Measurements from ENCODE around the gene EXOSC10.
"Not testable (repeated sequence)": the region's sequence is repeated elsewhere in the genome, so short reads cannot be mapped to it uniquely, and the experiment has no call there.

Gene EXOSC10

DNA sequence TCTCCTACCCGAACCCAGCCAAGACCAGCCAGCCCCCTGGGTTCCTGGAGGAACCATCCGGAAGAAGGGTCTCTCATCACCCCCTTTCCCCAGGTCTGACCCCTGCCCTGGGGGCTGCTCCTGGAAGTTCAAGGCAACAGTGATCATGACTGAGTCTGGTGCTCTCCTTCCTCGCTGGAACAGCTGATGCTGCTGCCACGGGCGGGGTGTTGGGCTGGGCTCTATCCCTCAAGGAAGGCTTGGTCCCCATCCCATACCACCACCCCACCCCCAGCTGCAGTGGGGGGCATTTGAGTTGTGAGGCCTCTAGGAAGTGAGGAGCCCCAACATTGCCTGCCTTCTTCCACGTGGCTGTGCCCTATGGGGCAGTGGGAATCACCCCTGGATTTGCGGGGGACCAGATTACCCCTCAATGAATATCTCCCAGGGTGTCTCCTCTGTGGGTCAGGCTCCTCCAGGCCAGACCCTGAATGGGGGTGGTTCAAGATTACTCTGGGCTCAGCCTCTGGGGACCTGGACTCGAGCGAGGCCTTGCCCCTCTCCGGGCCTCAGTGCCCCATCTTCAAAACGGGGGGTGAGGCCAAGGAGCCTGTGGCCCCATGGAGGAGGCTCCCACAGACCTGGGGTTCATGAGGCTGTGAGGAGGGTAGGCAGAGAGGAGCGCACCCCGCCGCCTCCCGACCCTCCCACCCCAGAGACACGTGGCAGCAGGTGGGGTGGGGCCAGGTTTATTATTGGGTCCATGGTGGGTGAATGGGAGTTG lies 55.4 kb downstream of the EXOSC10 start:
- no peak for DNase-seq (ENCODE audit: low spot score)

GRCh38 chr1:11042995-11043874 lies 56.4 kb downstream of the EXOSC10 start:
- DNase-seq (ENCODE audit: low spot score): no peak

DNA sequence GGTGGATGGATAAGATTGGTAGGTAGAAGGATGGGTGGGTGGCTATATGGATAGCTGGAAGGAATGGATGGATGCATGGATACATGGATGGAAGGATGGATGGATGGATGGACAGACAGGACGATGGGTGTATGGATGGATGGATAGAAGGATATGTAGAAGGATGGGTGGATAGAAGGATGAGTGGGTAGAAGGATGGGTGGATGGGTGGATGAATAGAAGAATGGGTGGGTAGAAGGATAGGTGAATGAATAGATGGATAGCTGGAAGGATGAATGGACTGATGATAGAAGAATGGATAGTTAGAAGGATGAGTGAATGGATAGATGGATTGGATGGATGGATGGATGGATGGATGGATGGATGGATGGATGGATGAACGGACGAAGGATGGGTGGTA lies 57.6 kb downstream of the EXOSC10 start:
- DNase-seq (ENCODE audit: low spot score): no peak

GRCh38 chr1:11041048-11041447 lies 58.6 kb downstream of the EXOSC10 start:
- DNase-seq (ENCODE audit: low spot score): no peak

- DNase-seq (ENCODE audit: low spot score): not testable (repeated sequence)
Measured at GRCh38 chr1:11040105-11040429, 59.6 kb downstream of the EXOSC10 start.

DNA sequence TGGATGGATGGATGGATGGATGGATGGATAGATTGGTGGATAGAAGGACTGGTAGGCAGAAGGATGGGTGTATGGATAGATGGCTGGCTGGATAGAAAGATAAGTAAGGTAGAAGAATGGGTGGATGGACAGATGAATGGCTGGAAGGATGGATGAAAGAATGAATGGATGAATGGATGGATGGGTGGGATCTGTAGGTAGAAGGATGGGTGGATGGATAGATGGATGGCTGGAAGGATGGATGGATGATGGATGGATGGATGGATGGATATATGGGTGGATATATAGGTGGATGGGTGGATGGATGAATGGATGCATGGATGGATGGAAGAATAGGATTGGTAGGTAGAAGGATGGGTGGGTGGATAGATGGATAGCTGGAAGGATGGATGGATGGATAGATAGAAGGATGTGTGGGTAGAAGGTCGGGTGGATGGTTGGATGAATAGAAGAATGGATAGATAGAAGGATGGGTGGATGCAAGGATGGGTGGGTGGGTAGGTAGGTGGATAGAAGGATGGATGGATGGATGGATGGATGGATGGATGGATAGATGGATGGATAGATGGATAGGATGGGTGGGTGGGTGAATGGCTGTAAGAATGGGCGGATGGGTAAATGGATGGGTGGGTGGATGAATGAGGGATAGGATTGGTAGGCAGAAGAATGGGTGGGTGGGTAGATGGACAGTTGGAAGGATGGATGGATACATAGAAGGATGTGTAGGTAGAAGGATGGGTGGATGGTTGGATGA lies 60.1 kb downstream of the EXOSC10 start:
- no peak for DNase-seq (ENCODE audit: low spot score)

GRCh38 chr1:11037740-11038182 lies 61.9 kb downstream of the EXOSC10 start:
- peak; percentile 84 for DNase-seq (ENCODE audit: low spot score)

DNA sequence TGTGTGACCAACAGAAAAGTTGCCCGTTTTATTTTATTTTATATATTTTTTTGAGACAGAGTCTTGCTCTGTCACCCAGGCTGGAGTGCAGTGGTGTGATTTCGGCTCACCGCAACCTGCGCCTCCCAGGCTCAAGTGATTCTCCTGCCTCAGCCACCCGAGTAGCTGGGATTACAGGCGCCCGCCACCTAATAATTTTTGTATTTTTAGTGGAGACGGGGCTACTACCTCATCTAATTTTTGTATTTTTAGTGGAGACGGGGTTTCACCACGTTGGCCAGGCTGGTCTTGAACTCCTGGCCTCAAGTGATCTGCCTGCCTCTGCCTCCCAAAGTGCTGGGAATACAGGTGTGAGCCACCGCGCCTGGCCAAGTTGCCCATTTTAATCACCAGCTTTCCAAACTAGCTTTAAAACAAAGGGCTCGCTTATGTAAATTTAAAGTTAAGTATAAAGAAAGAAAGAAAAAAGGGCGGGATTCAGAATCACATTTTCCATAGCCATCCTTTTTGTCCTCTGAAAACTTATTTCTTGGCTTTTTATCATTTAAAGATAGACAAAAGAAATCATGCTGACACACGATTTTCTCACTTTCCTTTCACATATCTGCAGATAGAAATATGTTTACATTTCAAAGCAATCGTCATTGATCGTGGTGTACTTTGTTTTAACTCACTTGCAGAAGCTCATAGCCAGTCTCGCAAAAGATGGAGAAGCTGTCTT lies 62.5 kb downstream of the EXOSC10 start:
- DNase-seq (ENCODE audit: low spot score): not testable (repeated sequence)

DNA sequence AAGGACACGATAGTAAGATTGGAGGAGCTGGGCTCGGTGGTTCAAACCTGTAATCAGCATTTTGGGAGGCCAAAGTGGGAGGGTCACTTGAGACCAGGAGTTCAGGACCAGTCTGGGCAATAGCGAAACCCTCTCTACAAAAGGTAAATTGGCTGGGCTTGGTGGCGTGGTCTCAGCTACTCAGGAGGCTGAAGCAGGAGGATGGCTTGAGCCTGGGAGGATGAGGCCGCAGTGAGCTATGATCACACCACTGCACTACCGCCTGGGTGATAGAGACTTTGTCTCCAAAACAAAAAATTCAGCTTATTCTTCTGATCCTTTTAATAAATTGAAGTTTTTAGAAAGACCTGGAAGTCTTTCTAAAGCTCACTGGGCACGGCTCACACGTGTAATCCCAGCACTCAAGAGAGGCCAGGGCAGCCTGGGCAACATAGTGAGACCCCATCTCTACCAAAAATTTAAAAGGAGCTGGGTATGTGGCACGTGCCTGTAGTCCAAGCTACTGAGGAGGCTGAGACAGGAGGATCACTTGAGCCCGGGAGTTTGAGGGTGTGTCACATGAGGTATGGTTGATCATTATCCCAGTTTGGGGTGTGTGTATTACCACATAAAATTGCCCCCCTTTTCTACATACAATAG lies 67.9 kb downstream of the EXOSC10 start:
- DNase-seq (ENCODE audit: low spot score): no peak

DNA sequence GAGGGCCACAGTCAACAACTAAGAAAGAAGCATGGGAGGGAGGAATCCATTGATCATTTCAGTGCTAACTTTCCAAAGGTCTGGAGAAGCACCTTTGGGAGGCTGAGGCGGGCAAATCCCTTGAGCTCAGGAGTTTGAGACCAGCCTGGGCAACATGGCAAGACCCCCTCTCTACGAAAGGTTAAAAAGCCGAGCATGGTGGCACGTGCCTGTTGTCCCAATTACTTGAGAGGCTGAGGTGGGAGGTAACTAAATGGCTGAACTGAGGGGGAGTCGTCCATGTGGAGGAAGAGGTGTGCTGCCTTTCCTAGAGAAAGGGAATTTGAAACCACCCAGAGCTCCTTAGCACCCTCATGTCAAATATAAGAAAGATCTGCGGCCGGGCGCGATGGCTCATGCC lies 68.8 kb downstream of the EXOSC10 start:
- no peak for DNase-seq (ENCODE audit: low spot score)

GRCh38 chr1:11028018-11028417 lies 71.7 kb downstream of the EXOSC10 start:
- no peak for DNase-seq (ENCODE audit: low spot score)

- DNase-seq (ENCODE audit: low spot score): no peak
Measured at GRCh38 chr1:11027316-11027715, 72.4 kb downstream of the EXOSC10 start.

- DNase-seq (ENCODE audit: low spot score): no peak
Measured at GRCh38 chr1:11026903-11027302, 72.8 kb downstream of the EXOSC10 start.

DNA sequence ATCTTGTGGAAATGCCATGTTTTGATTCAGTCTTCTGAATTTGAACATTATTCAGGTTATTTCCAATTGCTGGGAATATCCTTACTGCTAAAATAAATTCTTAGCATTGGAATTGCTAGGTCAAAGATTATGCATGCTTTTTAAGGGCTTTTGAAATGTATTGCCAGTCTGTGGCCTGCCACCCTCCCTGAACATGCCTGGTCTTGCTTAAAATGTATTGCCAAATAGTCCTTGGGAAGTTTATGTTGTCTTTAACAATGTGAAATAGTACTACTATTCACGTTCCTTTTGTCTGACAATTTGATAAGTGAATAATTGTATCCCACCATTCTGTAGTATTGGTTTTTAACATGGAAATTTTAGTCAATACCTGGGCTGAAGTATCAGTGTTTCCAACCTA lies 73.6 kb downstream of the EXOSC10 start:
- DNase-seq (ENCODE audit: low spot score): no peak

GRCh38 chr1:11025618-11026017 lies 74.1 kb downstream of the EXOSC10 start:
- DNase-seq (ENCODE audit: low spot score): no peak

DNA sequence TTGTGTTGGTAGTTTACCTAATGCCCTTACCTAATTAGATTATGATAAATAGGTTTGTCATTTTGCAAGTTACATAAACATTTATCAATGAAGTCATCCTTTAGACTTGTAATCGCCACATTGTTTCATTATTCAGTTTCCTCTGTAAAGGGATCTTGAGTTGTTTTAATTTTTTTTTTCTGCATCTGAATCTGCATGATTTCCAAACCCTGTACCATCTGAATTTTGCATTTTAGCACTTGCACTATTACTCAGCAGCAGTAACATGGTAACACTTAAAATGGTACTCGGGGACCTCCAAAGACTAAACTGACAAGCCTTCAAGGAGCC lies 74.8 kb downstream of the EXOSC10 start:
- no peak for DNase-seq (ENCODE audit: low spot score)

- DNase-seq (ENCODE audit: low spot score): no peak
Measured at GRCh38 chr1:11024154-11024873, 75.4 kb downstream of the EXOSC10 start.

GRCh38 chr1:11023201-11023600 lies 76.5 kb downstream of the EXOSC10 start:
- no peak for DNase-seq (ENCODE audit: low spot score)

GRCh38 chr1:11019971-11020370 lies 79.7 kb downstream of the EXOSC10 start:
- DNase-seq (ENCODE audit: low spot score): no peak

DNA sequence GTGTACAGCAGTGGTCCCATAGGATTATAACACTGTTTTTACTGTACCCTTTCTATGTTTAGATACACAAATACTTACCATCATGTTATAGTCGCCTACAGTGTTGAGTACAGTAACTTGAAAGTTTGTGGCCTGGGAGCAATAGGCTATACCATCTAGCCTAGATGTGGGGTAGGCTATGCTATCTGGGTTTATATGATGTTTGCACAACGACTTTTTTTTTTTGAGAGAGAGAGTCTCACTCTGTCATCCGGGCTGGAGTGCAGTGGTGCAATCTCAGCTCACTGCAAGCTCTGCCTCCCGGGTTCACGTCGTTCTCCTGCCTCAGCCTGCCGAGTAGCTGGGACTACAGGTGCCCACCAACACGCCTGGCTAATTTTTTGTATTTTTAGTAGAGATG lies 80.3 kb downstream of the EXOSC10 start:
- DNase-seq (ENCODE audit: low spot score): not testable (repeated sequence)
